GM18519 (cell line): Measurements from ENCODE around the gene GAB4.
"Not testable (repeated sequence)": the region's sequence is repeated elsewhere in the genome, so short reads cannot be mapped to it uniquely, and the experiment has no call there.

Experiments used
- ATAC-seq: cut with Tn5 transposase; IDR thresholded peaks from one replicate; pipeline ENCODE4 v1.9.1; 2021; ENCODE audit warnings: mild to moderate bottlenecking, moderate library complexity; ENCODE audit not compliant: unreplicated experiment, low FRiP score

Gene GAB4

GRCh38 chr22:17007852-17008731 is at the start of gene GAB4:
Gene GAB4, minus strand, starts transcription at chr22:17008222. Its CDS starts 108 bp downstream, at chr22:17008114.
- ATAC-seq = no peak

GRCh38 chr22:17056807-17057206 is 48.8 kb upstream of the GAB4 start:
- no peak for ATAC-seq

- no peak for ATAC-seq
These were observed 48.0 kb upstream of the GAB4 start for GRCh38 chr22:17056058-17056457.

GRCh38 chr22:17047656-17048055 is 39.6 kb upstream of the GAB4 start:
- no peak for ATAC-seq

- no peak for ATAC-seq
These were observed 38.7 kb upstream of the GAB4 start for GRCh38 chr22:17046566-17047348.

GRCh38 chr22:17043521-17043920 is 35.5 kb upstream of the GAB4 start:
- ATAC-seq = no peak

- not testable (repeated sequence) for ATAC-seq
These were observed 29.1 kb upstream of the GAB4 start for GRCh38 chr22:17036842-17037711.

- ATAC-seq = not testable (repeated sequence)
These were observed 28.2 kb upstream of the GAB4 start for GRCh38 chr22:17035976-17036841.

- no peak for ATAC-seq
These were observed 27.2 kb upstream of the GAB4 start for GRCh38 chr22:17035246-17035645.

GRCh38 chr22:17034532-17034931 is 26.5 kb upstream of the GAB4 start:
- ATAC-seq = not testable (repeated sequence)

GRCh38 chr22:17032277-17032676 is 24.3 kb upstream of the GAB4 start:
- ATAC-seq = not testable (repeated sequence)

GRCh38 chr22:17024380-17024779 is 16.4 kb upstream of the GAB4 start:
- not testable (repeated sequence) for ATAC-seq

GRCh38 chr22:17015552-17015951 is 7.5 kb upstream of the GAB4 start:
- ATAC-seq = not testable (repeated sequence)

- ATAC-seq = not testable (repeated sequence)
These were observed 6.0 kb upstream of the GAB4 start for GRCh38 chr22:17014101-17014440.

- no peak for ATAC-seq
These were observed 5.5 kb upstream of the GAB4 start for GRCh38 chr22:17013396-17014100.

- no peak for ATAC-seq
These were observed 4.2 kb upstream of the GAB4 start for GRCh38 chr22:17012267-17012666.

- ATAC-seq = no peak
These were observed 1.7 kb upstream of the GAB4 start for GRCh38 chr22:17009640-17010291.

GRCh38 chr22:17007257-17007656 is 765 bp downstream of the GAB4 start:
- ATAC-seq = no peak

- no peak for ATAC-seq
These were observed 18.1 kb downstream of the GAB4 start for GRCh38 chr22:16989915-16990314.
